ENCODE results near the gene SNCAIP. TPM values are rescaled to one million over a fixed set of nuclear protein-coding genes. Genes with fewer than 3 reads are reported as not detected.

The SNCAIP gene
- total RNA-seq, 1 experiment from 2014 or later, result not detected

DNA sequence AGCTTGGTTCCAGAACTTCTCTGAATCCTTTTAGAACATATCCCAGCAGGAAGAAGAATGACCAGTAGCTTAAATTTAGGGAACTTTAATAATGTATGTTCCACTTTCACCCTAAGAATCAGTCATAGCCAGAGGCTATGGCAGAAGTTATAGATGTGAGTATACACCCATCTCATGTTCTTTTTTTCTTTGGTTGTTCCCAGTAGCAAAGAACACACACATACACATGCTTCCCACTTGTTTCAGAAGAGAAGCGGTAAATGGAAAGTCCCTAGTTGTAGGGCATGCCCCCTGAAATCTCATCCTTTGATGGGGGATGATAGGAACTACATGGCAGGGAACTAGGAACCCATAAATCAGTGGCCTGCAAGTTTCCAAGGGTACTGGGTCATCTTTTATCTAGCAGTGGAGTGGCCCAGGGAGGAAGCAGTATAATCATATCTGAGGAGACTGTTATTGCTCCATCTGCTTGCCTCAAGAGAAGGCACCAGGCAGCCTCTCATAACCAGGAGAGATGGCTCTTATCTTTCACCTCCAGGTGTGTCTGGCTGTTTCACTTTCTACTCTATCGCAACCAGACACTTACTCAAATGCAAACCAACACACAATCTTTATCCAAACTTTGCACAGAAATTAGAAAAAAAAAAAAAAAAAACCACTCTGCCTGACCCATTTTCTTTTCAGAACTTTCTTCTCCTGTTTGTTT lies 109.5 kb downstream of the SNCAIP start:
- Histone ChIP-seq H4K20me1 (ENCODE audit: insufficient read depth, low read depth, low read length) (no peaks in the 10 kb centered on the region), H3K9ac (ENCODE audit: low read length) (no peak overlapping the region)

DNA sequence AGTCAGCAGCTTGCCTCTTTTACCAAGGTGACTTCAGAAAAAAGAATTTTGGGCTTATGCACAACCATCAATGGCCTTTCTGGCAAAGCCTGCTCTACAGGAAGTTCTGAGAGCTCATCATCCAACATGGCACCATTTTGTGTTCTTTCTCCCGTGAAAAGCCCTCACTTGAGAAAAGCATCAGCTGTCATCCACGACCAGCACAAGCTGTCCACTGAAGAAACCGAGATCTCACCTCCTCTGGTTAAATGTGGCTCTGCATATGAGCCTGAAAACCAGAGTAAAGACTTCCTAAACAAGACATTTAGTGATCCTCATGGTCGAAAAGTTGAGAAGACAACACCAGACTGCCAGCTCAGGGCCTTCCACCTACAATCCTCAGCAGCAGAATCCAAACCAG lies 111.2 kb downstream of the SNCAIP start:
- Histone ChIP-seq H3K27ac (ENCODE audit: low read length) (no peak overlapping the region), H3K4me3 (ENCODE audit: low read length) (no peak overlapping the region), H4K20me1 (ENCODE audit: insufficient read depth, low read depth, low read length) (no peaks in the 10 kb centered on the region), H3K27me3 (ENCODE audit: low read length) (no peaks in the 10 kb centered on the region), H3K9ac (ENCODE audit: low read length) (no peak overlapping the region), H3K79me2 (ENCODE audit: low read length) (no peaks in the 10 kb centered on the region), H3K9me2 (replicated peaks; ENCODE audit: insufficient read depth, low read length) (no peaks in the 10 kb centered on the region), H3K36me3 (ENCODE audit: insufficient read depth, low read length) (no peaks in the 10 kb centered on the region), H3K4me1 (ENCODE audit: low read length) (no peaks in the 10 kb centered on the region), H3K4me2 (ENCODE audit: low read depth, low read length, poor library complexity, severe bottlenecking) (no peak overlapping the region), H3K9me3 (ENCODE audit: low read length) (no peaks in the 10 kb centered on the region), H2AFZ (ENCODE audit: low read length) (no peak overlapping the region)
- no peak for DNase-seq

More for the DNA sequence above, 109.5 kb downstream of the SNCAIP start:
- no peaks in the 10 kb centered on the region for H3K9me3 ChIP-seq (ENCODE audit: low read length)
- H3K4me1 ChIP-seq (ENCODE audit: low read length), result no peaks in the 10 kb centered on the region
- H3K4me2 ChIP-seq (ENCODE audit: low read depth, low read length, poor library complexity, severe bottlenecking), result no peak overlapping the region
- no peaks in the 10 kb centered on the region for H3K9me2 ChIP-seq (replicated peaks; ENCODE audit: insufficient read depth, low read length)
- no peaks in the 10 kb centered on the region for H3K79me2 ChIP-seq (ENCODE audit: low read length)
- no peak overlapping the region for H3K27ac ChIP-seq (ENCODE audit: low read length)
- H3K27me3 ChIP-seq (ENCODE audit: low read length), result no peaks in the 10 kb centered on the region
- no peaks in the 10 kb centered on the region for H3K36me3 ChIP-seq (ENCODE audit: insufficient read depth, low read length)
- H3K4me3 ChIP-seq (ENCODE audit: low read length), result no peak overlapping the region
- no peak for DNase-seq
- H2AFZ ChIP-seq (ENCODE audit: low read length), result no peak overlapping the region

DNA sequence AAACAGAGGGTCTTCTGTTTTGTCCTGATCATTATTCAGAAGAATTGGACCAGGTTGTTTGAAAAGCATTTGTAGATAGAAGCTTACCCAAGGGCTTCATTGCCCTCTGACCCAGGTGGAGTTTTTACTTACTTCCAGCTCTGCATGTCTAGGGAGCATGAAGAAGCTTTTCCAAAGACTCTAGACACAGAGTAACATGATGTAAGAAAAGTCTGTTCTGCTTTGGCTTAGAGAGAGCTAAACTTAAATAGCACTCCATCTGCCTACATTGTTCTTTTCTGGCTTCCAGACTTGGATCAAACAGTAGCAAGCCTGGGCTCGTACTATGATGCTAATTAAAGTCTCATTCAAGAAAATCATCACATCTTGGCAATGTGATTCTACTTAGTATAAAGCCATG lies 112.1 kb downstream of the SNCAIP start:
- Histone ChIP-seq H3K9me2 (replicated peaks; ENCODE audit: insufficient read depth, low read length) (no peaks in the 10 kb centered on the region), H3K27me3 (ENCODE audit: low read length) (no peaks in the 10 kb centered on the region), H3K79me2 (ENCODE audit: low read length) (no peaks in the 10 kb centered on the region), H4K20me1 (ENCODE audit: insufficient read depth, low read depth, low read length) (no peaks in the 10 kb centered on the region), H3K27ac (ENCODE audit: low read length) (no peak overlapping the region), H3K4me1 (ENCODE audit: low read length) (no peaks in the 10 kb centered on the region), H3K9ac (ENCODE audit: low read length) (no peak overlapping the region), H3K36me3 (ENCODE audit: insufficient read depth, low read length) (no peaks in the 10 kb centered on the region), H2AFZ (ENCODE audit: low read length) (no peak overlapping the region), H3K9me3 (ENCODE audit: low read length) (no peaks in the 10 kb centered on the region), H3K4me2 (ENCODE audit: low read depth, low read length, poor library complexity, severe bottlenecking) (no peak overlapping the region), H3K4me3 (ENCODE audit: low read length) (no peak overlapping the region)
- DNase-seq, result no peak

DNA sequence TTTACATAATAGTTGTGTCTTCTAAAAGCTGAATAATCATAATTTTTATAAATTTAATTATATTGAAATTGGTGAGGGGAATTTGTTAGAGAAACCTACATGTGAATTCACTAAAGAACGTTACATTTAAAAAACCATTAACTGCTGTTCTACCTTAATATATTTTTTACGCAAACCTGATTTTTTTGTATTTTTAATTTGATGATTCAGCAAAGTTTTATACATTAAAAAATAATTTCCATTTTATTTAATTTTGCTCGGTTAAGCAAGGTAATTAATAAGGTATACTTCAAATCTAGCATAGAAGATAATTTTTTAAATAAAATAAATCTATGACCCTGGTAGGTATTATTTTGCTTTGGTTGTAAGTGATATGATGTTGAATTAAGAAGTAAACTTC lies 114.3 kb downstream of the SNCAIP start:
- DNase-seq, result no peak
- Histone ChIP-seq H3K9ac (ENCODE audit: low read length) (no peak overlapping the region), H2AFZ (ENCODE audit: low read length) (no peak overlapping the region), H3K4me3 (ENCODE audit: low read length) (no peak overlapping the region), H3K9me2 (replicated peaks; ENCODE audit: insufficient read depth, low read length) (no peaks in the 10 kb centered on the region), H3K27ac (ENCODE audit: low read length) (no peak overlapping the region), H3K27me3 (ENCODE audit: low read length) (no peaks in the 10 kb centered on the region), H3K9me3 (ENCODE audit: low read length) (no peaks in the 10 kb centered on the region), H3K36me3 (ENCODE audit: insufficient read depth, low read length) (no peaks in the 10 kb centered on the region), H3K4me1 (ENCODE audit: low read length) (no peaks in the 10 kb centered on the region), H3K79me2 (ENCODE audit: low read length) (no peaks in the 10 kb centered on the region), H3K4me2 (ENCODE audit: low read depth, low read length, poor library complexity, severe bottlenecking) (no peak overlapping the region), H4K20me1 (ENCODE audit: insufficient read depth, low read depth, low read length) (no peaks in the 10 kb centered on the region)

DNA sequence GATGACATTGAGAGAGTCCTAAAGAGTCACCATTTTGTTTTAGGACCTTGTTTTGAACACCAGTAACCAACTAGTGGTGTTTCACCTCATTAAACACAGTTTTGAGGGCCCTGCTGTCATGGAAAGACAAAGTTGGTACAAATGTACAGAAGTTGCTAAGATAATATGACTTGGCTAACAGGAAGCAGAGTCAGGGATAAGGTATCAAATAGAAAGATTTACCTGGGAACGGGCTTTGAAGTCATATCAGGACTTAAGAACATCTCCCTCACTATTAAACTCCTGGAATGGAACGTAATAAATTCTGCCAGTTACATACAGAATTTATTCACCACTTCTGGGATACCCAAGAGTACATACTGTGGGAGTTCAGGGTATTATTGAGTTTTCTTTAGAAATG lies 115.6 kb downstream of the SNCAIP start:
- Histone ChIP-seq H3K9me3 (ENCODE audit: low read length) (no peaks in the 10 kb centered on the region), H3K27me3 (ENCODE audit: low read length) (no peaks in the 10 kb centered on the region), H3K79me2 (ENCODE audit: low read length) (no peaks in the 10 kb centered on the region), H3K27ac (ENCODE audit: low read length) (no peak overlapping the region), H4K20me1 (ENCODE audit: insufficient read depth, low read depth, low read length) (no peaks in the 10 kb centered on the region), H3K9ac (ENCODE audit: low read length) (no peak overlapping the region), H3K9me2 (replicated peaks; ENCODE audit: insufficient read depth, low read length) (no peaks in the 10 kb centered on the region), H2AFZ (ENCODE audit: low read length) (no peak overlapping the region), H3K36me3 (ENCODE audit: insufficient read depth, low read length) (no peaks in the 10 kb centered on the region), H3K4me2 (ENCODE audit: low read depth, low read length, poor library complexity, severe bottlenecking) (no peak overlapping the region), H3K4me3 (ENCODE audit: low read length) (no peak overlapping the region), H3K4me1 (ENCODE audit: low read length) (no peaks in the 10 kb centered on the region)
- DNase-seq, result no peak

DNA sequence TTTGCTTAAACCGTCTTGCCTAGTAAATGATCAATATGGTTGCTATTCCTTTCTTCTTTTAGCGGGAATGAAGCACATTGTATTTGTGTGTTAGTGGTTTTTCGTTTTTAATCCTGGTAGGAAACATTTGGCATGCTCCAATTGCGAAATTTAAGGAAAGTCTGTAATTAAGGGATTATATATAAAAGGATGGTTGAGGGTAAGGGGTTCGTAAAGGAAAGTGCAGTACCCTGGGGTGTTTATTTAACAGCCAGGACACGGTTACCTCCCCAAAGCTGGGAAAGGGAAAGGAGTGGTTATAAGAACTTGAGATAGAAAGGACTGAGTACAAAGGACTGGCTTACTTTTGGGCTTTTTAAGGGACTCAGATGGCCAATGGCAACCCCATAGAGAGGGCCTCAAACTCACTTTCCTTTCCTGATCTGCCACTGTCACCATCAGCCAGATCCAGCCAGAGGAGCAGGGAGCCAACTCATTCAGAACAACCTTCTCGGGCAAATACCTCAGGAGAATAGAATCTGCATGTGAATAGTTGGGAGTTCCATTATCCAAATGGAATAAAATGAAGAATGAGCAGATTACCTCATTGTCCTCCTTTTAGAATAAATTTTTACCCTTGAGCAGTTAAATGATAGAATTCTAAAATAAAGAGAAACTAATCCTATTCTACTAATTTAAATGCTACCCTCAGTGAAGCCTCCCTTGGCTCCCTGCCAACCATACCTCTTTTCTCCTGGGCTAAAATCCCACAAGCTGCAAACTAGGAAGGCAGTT lies 117.7 kb downstream of the SNCAIP start:
- no peak overlapping the region for H3K9ac ChIP-seq (ENCODE audit: low read length)
- no peak for DNase-seq
- H3K36me3 ChIP-seq (ENCODE audit: insufficient read depth, low read length), result no peaks in the 10 kb centered on the region
- no peaks in the 10 kb centered on the region for H3K79me2 ChIP-seq (ENCODE audit: low read length)
- no peaks in the 10 kb centered on the region for H4K20me1 ChIP-seq (ENCODE audit: insufficient read depth, low read depth, low read length)
- no peak overlapping the region for H3K4me3 ChIP-seq (ENCODE audit: low read length)
- H2AFZ ChIP-seq (ENCODE audit: low read length), result no peak overlapping the region
- no peak overlapping the region for H3K27ac ChIP-seq (ENCODE audit: low read length)
- no peaks in the 10 kb centered on the region for H3K27me3 ChIP-seq (ENCODE audit: low read length)
- H3K9me3 ChIP-seq (ENCODE audit: low read length), result no peaks in the 10 kb centered on the region
- H3K4me2 ChIP-seq (ENCODE audit: low read depth, low read length, poor library complexity, severe bottlenecking), result no peak overlapping the region
- no peaks in the 10 kb centered on the region for H3K9me2 ChIP-seq (replicated peaks; ENCODE audit: insufficient read depth, low read length)
- no peaks in the 10 kb centered on the region for H3K4me1 ChIP-seq (ENCODE audit: low read length)

DNA sequence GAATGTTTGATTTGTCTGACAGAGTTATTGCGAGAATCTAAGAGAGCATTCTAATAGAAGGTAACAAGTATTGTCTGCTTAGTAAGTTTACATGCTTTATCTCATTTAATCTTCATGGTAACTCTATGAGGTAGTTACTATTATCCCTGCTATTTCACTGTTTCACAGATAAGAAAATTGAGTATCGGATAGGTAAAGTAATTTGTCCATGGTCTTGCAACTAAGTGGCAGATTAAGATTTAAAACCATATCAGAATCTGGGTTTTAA lies 118.2 kb downstream of the SNCAIP start:
- H3K9ac ChIP-seq (ENCODE audit: low read length), result no peak overlapping the region
- no peak overlapping the region for H2AFZ ChIP-seq (ENCODE audit: low read length)
- H3K4me1 ChIP-seq (ENCODE audit: low read length), result no peaks in the 10 kb centered on the region
- H3K4me3 ChIP-seq (ENCODE audit: low read length), result no peak overlapping the region
- no peaks in the 10 kb centered on the region for H3K9me3 ChIP-seq (ENCODE audit: low read length)
- H3K9me2 ChIP-seq (replicated peaks; ENCODE audit: insufficient read depth, low read length), result no peaks in the 10 kb centered on the region
- H3K27ac ChIP-seq (ENCODE audit: low read length), result no peak overlapping the region
- DNase-seq, result no peak
- no peaks in the 10 kb centered on the region for H3K79me2 ChIP-seq (ENCODE audit: low read length)
- H3K4me2 ChIP-seq (ENCODE audit: low read depth, low read length, poor library complexity, severe bottlenecking), result no peak overlapping the region
- H4K20me1 ChIP-seq (ENCODE audit: insufficient read depth, low read depth, low read length), result no peaks in the 10 kb centered on the region
- H3K36me3 ChIP-seq (ENCODE audit: insufficient read depth, low read length), result no peaks in the 10 kb centered on the region
- no peaks in the 10 kb centered on the region for H3K27me3 ChIP-seq (ENCODE audit: low read length)

DNA sequence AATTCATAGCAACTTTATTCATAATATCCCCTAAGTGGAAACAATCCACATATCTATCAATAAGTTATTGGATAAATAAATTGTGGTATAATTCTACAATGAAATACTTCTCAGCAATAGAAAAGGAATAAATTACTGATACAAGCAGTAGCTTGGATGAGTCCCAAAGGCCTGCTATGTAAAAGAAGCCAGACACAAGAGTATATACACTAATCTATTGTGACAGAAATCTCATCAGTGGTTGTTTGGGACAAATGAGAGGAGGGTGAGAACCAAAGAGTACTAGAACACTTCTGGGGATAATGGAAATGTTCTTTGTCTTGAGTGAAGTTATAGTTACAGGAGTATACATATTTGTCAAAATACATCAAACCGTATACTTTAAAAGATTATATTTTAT lies 119.3 kb downstream of the SNCAIP start:
- no peak for DNase-seq

More for the DNA sequence above, 119.3 kb downstream of the SNCAIP start:
- no peaks in the 10 kb centered on the region for H4K20me1 ChIP-seq (ENCODE audit: insufficient read depth, low read depth, low read length)
- H3K9me3 ChIP-seq (ENCODE audit: low read length), result no peaks in the 10 kb centered on the region
- H3K36me3 ChIP-seq (ENCODE audit: insufficient read depth, low read length), result no peaks in the 10 kb centered on the region
- H2AFZ ChIP-seq (ENCODE audit: low read length), result no peak overlapping the region
- H3K4me2 ChIP-seq (ENCODE audit: low read depth, low read length, poor library complexity, severe bottlenecking), result no peak overlapping the region
- no peaks in the 10 kb centered on the region for H3K27me3 ChIP-seq (ENCODE audit: low read length)
- no peaks in the 10 kb centered on the region for H3K79me2 ChIP-seq (ENCODE audit: low read length)
- no peak overlapping the region for H3K4me3 ChIP-seq (ENCODE audit: low read length)
- H3K4me1 ChIP-seq (ENCODE audit: low read length), result no peaks in the 10 kb centered on the region
- no peak overlapping the region for H3K9ac ChIP-seq (ENCODE audit: low read length)
- H3K27ac ChIP-seq (ENCODE audit: low read length), result no peak overlapping the region
- no peaks in the 10 kb centered on the region for H3K9me2 ChIP-seq (replicated peaks; ENCODE audit: insufficient read depth, low read length)

Measured in Karpas-422 (cell line).